Measurements from ENCODE around the gene DLEU7. TPM values are rescaled to one million over a fixed set of nuclear protein-coding genes. Genes with fewer than 3 reads are reported as not detected.

DLEU7 gene
- total RNA-seq, 6 experiments from 2014 or later, result 0.12 to 0.38 (median 0.33) TPM; not detected in 3

DNA sequence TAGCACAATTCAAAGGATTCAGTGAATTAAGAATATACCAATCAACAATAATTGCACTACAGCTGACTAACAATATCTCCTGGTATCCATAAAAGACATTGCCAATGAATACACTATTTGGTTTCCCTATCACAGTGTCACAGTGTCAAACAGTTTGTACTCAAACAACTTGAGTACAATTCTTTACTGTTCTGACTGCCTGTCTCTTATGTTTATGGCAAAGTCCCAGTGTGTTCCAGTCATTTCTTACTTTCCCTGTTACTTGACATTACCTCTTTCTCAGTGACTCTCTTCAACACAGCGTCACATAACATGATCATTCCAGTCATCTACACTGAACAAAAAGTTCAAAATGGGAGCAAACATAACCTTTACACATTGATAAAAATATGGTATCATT is 44.9 kb upstream of the DLEU7 start:
- H3K4me1 ChIP-seq, result no peaks in the 10 kb centered on the region
- WGBS (ENCODE audit: insufficient coverage, low coverage, low lambda C conversion rate, missing lambda C conversion rate), result 78% methylated on average over 1 of the region's 1 CpG
- H3K4me3 ChIP-seq, result no peak overlapping the region
- no peaks in the 10 kb centered on the region for H3K27me3 ChIP-seq
- no peak for TF ChIP-seq POLR2A (IDR thresholded peaks at IDR 0.05)
- TF ChIP-seq, protein P1, sequence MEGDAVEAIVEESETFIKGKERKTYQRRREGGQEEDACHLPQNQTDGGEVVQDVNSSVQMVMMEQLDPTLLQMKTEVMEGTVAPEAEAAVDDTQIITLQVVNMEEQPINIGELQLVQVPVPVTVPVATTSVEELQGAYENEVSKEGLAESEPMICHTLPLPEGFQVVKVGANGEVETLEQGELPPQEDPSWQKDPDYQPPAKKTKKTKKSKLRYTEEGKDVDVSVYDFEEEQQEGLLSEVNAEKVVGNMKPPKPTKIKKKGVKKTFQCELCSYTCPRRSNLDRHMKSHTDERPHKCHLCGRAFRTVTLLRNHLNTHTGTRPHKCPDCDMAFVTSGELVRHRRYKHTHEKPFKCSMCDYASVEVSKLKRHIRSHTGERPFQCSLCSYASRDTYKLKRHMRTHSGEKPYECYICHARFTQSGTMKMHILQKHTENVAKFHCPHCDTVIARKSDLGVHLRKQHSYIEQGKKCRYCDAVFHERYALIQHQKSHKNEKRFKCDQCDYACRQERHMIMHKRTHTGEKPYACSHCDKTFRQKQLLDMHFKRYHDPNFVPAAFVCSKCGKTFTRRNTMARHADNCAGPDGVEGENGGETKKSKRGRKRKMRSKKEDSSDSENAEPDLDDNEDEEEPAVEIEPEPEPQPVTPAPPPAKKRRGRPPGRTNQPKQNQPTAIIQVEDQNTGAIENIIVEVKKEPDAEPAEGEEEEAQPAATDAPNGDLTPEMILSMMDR (IDR thresholded peaks at IDR 0.05), result no peak
- intact Hi-C loops (cut with DNase I), result no loop called here
- ATAC-seq (no peak), DNase-seq (no peak)
- no peak overlapping the region for H3K27ac ChIP-seq
- no peaks in the 10 kb centered on the region for H3K9me3 ChIP-seq
- H3K36me3 ChIP-seq, result no peaks in the 10 kb centered on the region

DNA sequence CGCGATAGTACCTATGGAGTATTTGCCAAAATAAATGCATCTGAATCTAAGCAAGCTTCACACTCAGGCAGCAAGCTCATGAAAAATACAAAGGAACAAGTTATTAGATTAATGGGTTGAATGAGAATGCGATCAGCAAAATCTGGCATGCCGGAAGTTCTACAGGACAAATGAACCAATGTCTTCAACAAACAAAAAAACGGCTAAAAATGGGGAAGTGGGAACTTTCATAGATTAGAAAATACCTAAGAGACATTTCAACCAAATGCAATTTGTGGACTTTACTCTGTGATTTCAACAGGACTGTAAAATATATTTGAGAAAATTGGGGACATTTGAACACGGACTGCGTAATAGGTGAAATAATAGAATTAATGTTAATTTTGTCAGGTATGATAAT is 43.7 kb upstream of the DLEU7 start:
- Histone ChIP-seq H3K4me1 (no peaks in the 10 kb centered on the region), H3K36me3 (no peaks in the 10 kb centered on the region), H3K9me3 (no peaks in the 10 kb centered on the region), H3K27ac (no peak overlapping the region), H3K4me3 (no peak overlapping the region), H3K27me3 (no peaks in the 10 kb centered on the region)
- ATAC-seq (no peak), DNase-seq (no peak)
- WGBS (ENCODE audit: insufficient coverage, low coverage, low lambda C conversion rate, missing lambda C conversion rate), result 79% methylated on average over 7 of the region's 7 CpGs
- intact Hi-C loops (cut with DNase I), result no loop called here
- TF ChIP-seq POLR2A (IDR thresholded peaks at IDR 0.05), result no peak
- TF ChIP-seq, protein P1 (IDR thresholded peaks at IDR 0.05), result no peak

- no peak overlapping the region for H3K27ac ChIP-seq
- H3K9me3 ChIP-seq, result no peaks in the 10 kb centered on the region
- H3K27me3 ChIP-seq, result no peaks in the 10 kb centered on the region
- no peaks in the 10 kb centered on the region for H3K36me3 ChIP-seq
- DNase-seq, result no peak
- intact Hi-C loops (cut with DNase I), result no loop called here
- no peak for ATAC-seq
- WGBS (ENCODE audit: insufficient coverage, low coverage, low lambda C conversion rate, missing lambda C conversion rate), result 57% methylated on average over 1 of the region's 1 CpG
- H3K4me3 ChIP-seq, result no peak overlapping the region
- H3K4me1 ChIP-seq, result no peaks in the 10 kb centered on the region
- TF ChIP-seq POLR2A (IDR thresholded peaks at IDR 0.05), result no peak
- TF ChIP-seq, protein P1 (IDR thresholded peaks at IDR 0.05), result no peak
Observed at GRCh38 chr13:50884265-50884664, 40.8 kb upstream of the DLEU7 start.

- no peak for DNase-seq
- WGBS (ENCODE audit: insufficient coverage, low coverage, low lambda C conversion rate, missing lambda C conversion rate), result 64% methylated on average over 1 of the region's 1 CpG
- TF ChIP-seq, protein P1 (IDR thresholded peaks at IDR 0.05), result no peak
- TF ChIP-seq POLR2A (IDR thresholded peaks at IDR 0.05), result no peak
- no peak for ATAC-seq
- H3K36me3 ChIP-seq, result no peaks in the 10 kb centered on the region
- H3K4me1 ChIP-seq, result no peaks in the 10 kb centered on the region
- no peaks in the 10 kb centered on the region for H3K9me3 ChIP-seq
- no peak overlapping the region for H3K4me3 ChIP-seq
- H3K27ac ChIP-seq, result no peak overlapping the region
- H3K27me3 ChIP-seq, result no peaks in the 10 kb centered on the region
- intact Hi-C loops (cut with DNase I), result no loop called here
Observed at GRCh38 chr13:50883728-50884127, 40.2 kb upstream of the DLEU7 start.

Measured in right lobe of liver (tissue), 6 donors.